Epithelial cell of esophagus (primary cell): ENCODE results near the gene CARMIL3.

Experiments used
- DNase-seq: peaks from one replicate; pipeline ENCODE4 v3.0.0; 2010; ENCODE audit warnings: low read depth
- H3K4me3 ChIP-seq: 2 replicates; pipeline ENCODE4 v1.5.1; 2011; ENCODE audit warnings: mild to moderate bottlenecking, low read length, control low read depth
- TF ChIP-seq, protein P1 (sequence below): IDR thresholded peaks from 2 replicates; pipeline ENCODE4 v1.5.1; 2011; ENCODE audit warnings: low read depth, mild to moderate bottlenecking, low read length, control low read depth, inconsistent platforms; ENCODE audit not compliant: insufficient read depth; ENCODE audit errors: missing control alignments

Gene CARMIL3

DNA sequence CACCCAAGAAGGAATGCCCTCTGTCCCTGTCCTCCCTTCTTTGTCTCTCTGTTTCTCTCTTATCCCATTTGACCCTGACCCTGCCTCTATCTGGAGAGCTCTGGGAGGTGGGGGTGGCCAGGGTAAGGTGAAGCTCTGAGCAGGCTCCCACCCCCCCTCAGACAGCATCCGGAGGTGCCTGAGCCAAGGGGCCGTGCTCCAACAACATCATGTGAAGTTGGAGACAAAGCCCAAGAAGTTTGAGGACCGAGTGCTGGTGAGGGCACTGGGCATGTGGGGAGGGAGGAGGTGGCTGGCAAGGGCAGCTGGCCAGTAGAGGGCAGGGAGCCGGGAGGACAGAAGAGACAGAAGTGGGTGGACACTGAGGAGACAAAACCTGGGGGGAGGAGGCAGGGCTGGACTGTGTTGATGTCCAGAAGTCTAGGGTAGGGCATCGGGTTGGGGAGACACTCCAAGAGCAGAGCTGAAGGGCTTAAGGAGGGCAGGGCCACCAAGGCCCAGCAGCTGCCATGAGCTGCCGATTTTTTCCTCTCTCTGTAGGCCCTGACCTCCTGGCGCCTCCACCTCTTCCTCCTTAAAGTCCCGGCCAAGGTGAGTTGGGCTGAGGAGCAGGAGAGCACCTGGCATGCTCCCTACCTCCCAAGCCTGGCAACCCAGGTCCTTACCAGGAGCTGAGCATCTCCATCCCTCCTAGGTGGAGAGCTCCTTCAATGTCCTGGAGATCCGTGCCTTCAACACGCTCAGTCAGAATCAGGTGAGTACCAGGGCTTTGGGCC is 1.9 kb downstream of the CARMIL3 start:
- TF ChIP-seq, protein P1, sequence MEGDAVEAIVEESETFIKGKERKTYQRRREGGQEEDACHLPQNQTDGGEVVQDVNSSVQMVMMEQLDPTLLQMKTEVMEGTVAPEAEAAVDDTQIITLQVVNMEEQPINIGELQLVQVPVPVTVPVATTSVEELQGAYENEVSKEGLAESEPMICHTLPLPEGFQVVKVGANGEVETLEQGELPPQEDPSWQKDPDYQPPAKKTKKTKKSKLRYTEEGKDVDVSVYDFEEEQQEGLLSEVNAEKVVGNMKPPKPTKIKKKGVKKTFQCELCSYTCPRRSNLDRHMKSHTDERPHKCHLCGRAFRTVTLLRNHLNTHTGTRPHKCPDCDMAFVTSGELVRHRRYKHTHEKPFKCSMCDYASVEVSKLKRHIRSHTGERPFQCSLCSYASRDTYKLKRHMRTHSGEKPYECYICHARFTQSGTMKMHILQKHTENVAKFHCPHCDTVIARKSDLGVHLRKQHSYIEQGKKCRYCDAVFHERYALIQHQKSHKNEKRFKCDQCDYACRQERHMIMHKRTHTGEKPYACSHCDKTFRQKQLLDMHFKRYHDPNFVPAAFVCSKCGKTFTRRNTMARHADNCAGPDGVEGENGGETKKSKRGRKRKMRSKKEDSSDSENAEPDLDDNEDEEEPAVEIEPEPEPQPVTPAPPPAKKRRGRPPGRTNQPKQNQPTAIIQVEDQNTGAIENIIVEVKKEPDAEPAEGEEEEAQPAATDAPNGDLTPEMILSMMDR: no peak
- no peak overlapping the region for H3K4me3 ChIP-seq
- no peak for DNase-seq

DNA sequence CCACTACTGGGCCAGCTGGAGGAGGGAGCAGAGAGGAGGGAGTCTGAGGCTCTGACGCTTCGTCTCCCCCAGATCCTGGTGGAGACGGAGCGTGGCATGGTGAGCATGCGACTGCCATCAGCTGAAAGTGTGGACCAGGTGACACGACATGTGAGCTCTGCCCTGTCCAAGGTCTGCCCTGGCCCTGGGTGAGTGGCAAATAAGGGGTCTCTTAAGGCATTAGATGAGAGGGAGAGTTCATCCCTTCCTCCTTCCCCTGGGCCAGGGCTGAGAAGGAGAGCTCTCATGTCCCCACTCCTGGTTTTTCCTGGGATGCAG is 2.5 kb downstream of the CARMIL3 start:
- H3K4me3 ChIP-seq: no peak overlapping the region
- DNase-seq: no peak
- TF ChIP-seq, protein P1: no peak

DNA sequence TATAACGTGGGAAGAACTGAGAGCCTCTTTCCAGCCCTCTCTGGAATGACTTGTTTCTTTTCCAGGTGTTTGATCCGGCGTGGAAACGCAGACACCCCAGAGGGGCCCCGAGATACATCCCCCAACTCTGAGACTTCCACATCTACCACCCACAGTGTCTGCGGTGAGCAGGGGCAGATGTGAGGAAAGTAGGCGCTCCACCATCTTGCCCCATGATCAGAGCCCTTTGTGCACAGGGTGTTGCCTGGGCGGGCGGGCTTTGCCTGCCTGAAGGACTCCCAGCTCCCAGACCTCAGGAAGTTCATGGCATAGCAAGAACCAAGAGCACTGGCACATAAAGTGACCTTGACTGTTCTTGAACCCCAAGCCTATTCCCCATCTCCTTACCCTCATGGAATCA is 2.8 kb downstream of the CARMIL3 start:
- TF ChIP-seq, protein P1: no peak
- DNase-seq: no peak
- no peak overlapping the region for H3K4me3 ChIP-seq

DNA sequence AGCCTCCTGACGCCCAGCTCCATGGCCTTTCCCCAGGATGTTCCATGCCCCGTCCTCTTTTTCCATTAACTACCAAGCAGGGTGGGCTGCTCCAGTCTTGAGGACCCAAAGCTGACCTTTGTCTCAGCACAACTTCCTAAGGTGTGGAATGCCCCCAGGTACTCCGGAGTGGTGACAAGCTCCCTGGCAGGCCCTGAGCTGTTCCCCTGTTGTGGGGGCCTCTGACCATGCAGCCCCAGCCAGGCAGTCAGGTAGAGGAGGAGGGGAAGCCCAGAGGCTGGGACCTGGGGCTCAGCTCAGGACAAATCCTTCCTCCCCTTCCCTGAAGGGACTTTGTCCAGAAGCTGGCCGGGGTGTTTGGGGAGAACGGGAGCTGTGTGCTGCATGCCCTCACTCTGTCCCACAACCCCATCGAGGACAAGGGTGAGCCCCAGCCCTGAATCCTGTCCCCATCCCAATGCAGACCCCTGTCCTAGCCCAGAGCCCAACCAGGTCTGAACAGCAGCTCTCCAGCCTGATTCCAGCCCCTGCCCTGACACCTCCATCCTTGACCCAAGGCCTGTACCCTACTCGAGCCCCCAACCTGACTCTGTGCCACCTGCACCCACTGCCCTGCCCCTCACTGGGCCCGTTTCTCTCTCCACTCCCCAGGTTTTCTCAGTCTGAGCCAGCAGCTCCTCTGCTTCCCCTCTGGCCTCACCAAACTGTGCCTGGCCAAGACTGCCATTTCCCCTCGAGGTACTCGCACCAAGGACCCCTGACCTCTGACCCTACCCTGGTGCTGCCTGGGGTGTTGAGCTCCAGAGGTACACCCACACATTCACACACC is 4.4 kb downstream of the CARMIL3 start:
- DNase-seq: no peak
- no peak overlapping the region for H3K4me3 ChIP-seq
- TF ChIP-seq, protein P1: no peak

DNA sequence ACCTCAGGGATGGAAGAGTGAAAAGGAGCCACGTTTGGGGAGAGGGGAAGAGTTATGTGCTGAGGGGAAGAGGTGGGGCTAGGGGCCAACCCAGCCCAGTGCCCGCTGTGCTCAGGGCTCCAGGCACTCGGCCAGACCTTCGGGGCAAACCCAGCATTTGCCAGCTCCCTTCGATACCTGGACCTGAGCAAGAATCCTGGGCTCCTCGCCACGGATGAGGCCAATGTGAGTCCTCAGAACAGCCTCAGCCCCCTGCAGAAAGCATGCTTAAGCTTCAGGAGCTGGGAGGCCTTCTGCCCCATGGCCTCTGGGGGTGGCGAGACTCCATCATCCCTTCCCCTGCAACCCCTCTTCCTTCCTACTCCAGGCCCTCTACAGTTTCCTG is 5.0 kb downstream of the CARMIL3 start:
- H3K4me3 ChIP-seq: no peak overlapping the region
- TF ChIP-seq, protein P1: no peak
- no peak for DNase-seq

DNA sequence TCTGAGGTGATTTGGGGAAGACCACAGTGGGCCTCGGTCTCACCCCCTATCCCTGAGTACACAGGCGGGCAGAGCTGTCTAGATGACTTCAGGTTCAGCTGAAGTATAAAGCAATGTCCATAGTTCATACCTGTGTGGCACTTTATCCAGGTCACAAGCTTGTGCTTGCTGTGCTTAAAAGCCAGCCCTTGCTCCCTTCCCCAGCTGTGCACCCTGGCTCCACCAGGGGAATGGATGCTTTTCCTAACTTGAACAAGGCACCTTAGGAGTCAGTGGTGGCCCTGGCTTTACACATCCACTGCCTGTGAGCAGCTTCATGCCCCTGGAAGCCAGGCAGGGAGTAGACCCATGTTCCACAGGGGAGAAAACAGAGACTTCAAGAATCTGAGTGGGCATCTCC is 5.5 kb downstream of the CARMIL3 start:
- no peak overlapping the region for H3K4me3 ChIP-seq
- no peak for DNase-seq
- TF ChIP-seq, protein P1: no peak
